ENCODE data around the gene ENAH.
"Not testable (repeated sequence)": the region's sequence is repeated elsewhere in the genome, so short reads cannot be mapped to it uniquely, and the experiment has no call there.

DNA sequence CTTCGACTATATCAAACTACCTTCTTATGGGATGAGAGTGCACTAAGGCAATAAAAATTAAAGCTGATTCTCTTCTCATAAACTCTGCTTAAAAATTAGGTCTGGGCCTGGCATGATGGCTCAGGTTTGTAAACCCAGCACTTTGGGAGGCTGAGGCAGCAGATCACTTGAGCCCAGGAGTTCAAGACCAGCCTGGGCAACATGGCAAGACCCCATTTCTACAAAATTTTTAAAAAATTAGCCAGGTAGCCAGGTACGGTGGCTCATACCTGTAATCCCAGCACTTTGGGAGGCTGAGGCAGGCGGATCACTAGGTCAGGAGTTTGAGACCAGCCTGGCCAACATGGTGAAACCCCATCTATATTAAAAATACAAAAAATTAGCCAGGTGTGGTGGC, 3.3 kb upstream of the ENAH start:
- TF ChIP-seq, protein P1, sequence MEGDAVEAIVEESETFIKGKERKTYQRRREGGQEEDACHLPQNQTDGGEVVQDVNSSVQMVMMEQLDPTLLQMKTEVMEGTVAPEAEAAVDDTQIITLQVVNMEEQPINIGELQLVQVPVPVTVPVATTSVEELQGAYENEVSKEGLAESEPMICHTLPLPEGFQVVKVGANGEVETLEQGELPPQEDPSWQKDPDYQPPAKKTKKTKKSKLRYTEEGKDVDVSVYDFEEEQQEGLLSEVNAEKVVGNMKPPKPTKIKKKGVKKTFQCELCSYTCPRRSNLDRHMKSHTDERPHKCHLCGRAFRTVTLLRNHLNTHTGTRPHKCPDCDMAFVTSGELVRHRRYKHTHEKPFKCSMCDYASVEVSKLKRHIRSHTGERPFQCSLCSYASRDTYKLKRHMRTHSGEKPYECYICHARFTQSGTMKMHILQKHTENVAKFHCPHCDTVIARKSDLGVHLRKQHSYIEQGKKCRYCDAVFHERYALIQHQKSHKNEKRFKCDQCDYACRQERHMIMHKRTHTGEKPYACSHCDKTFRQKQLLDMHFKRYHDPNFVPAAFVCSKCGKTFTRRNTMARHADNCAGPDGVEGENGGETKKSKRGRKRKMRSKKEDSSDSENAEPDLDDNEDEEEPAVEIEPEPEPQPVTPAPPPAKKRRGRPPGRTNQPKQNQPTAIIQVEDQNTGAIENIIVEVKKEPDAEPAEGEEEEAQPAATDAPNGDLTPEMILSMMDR (IDR thresholded peaks at IDR 0.05; ENCODE audit: low read depth, low read length, poor library complexity, severe bottlenecking), result not testable (repeated sequence)
- TF ChIP-seq EZH2phosphoT487 (IDR thresholded peaks at IDR 0.05; ENCODE audit: borderline replicate concordance, low read length), result not testable (repeated sequence)
